Measurements from ENCODE around the gene NRDC. TPM values are rescaled to one million over a fixed set of nuclear protein-coding genes. Genes with fewer than 3 reads are reported as not detected.

NRDC gene
- total and polyA plus RNA-seq, 2 of the 8 experiments (the other 6 are each of a cell fraction or from before 2014, with no cell fraction given): 70.2 to 182 TPM

GRCh38 chr1:51878308-51878615 lies 265 bp downstream of the NRDC start:
- Histone ChIP-seq H3K27me3 (replicated peaks in 1 of 4; ENCODE audit: control insufficient read depth in 3 of 4, extremely low read depth in 1 of 4, insufficient read depth in 3 of 4, low read length in 3 of 4) (no peaks in the 10 kb centered on the region; a peak in 1 of 7 replicates), H3K79me2 (ENCODE audit: control insufficient read depth in 1 of 2, insufficient read depth in 2 of 2, low read length in 2 of 2) (peaks cover 14 to 49% of the 10 kb centered on the region in 2 experiments), H2BK120ac (replicated peaks; ENCODE audit: low read depth, low read length) (no peak overlapping the region), H3K36me3 (ENCODE audit: control insufficient read depth in 2 of 4, insufficient read depth in 4 of 4, low read length in 3 of 4) (no peaks in the 10 kb centered on the region; a peak in 1 of 8 replicates), H3K56ac (replicated peaks; ENCODE audit: insufficient read length, low read depth, low read length) (peak overlapping the region; percentile 84), H3K4me2 (ENCODE audit: insufficient read depth in 1 of 2, low read depth in 2 of 2, low read length in 2 of 2) (peak overlapping the region; percentile 75 to 92), H2AFZ (ENCODE audit: low read length) (no peak overlapping the region; the same call in 1 of the 2 replicates), H2BK20ac (ENCODE audit: low read length) (no peak overlapping the region), H4K91ac (replicated peaks; ENCODE audit: insufficient read length, low read length) (peak overlapping the region; percentile 56), H3K27ac (ENCODE audit: low read depth, low read length) (peak overlapping the region; percentile 95), H3K14ac (ENCODE audit: insufficient read length) (peak overlapping the region; percentile 67), H4K8ac (ENCODE audit: extremely low read depth, insufficient read depth, low read length) (peak overlapping the region; percentile 93; the same call in 1 of the 2 replicates), H3K4ac (replicated peaks; ENCODE audit: insufficient read length, low read depth, low read length) (no peak overlapping the region), H3K9me3 (ENCODE audit: insufficient read depth in 2 of 2, low read depth in 1 of 2, low read length in 1 of 2) (no peaks in the 10 kb centered on the region), H3K79me1 (ENCODE audit: low read depth, low read length) (no peaks in the 10 kb centered on the region), H2BK12ac (ENCODE audit: low read depth, low read length) (peak overlapping the region; percentile 84; the same call in 1 of the 2 replicates), H4K5ac (ENCODE audit: insufficient read length, low read depth, low read length) (peak overlapping the region; percentile 93), H3K23ac (ENCODE audit: insufficient read length) (no peak overlapping the region), H2BK5ac (ENCODE audit: low read depth, low read length) (peak overlapping the region; percentile 97), H3K4me3 (ENCODE audit: extremely low read depth in 1 of 4, insufficient read depth in 2 of 4, low read depth in 3 of 4, low read length in 4 of 4) (peak overlapping the region; percentile 83 to 96 (median 93)), H3K4me1 (replicated peaks in 1 of 4; ENCODE audit: control insufficient read depth in 3 of 4, insufficient read depth in 4 of 4, low read length in 3 of 4) (peaks cover 2 to 7% (median 3%) of the 10 kb centered on the region in 4 experiments; a peak in 4 of 7 replicates), H2AK5ac (ENCODE audit: low read depth, low read length) (no peak overlapping the region), H3K23me2 (ENCODE audit: low read depth, low read length) (peaks cover 5% of the 10 kb centered on the region; the same call in 1 of the 2 replicates), H4K20me1 (replicated peaks in 1 of 2; ENCODE audit: control insufficient read depth in 1 of 2, insufficient read depth in 2 of 2, low read length in 2 of 2) (peaks cover 0 to 2% of the 10 kb centered on the region in 2 experiments), H3K9ac (replicated peaks in 1 of 4; ENCODE audit: extremely low read depth in 1 of 4, low read depth in 3 of 4, low read length in 3 of 4) (peak overlapping the region; percentile 88 to 96 (median 92)), H2BK15ac (ENCODE audit: low read length) (peak overlapping the region; percentile 84; the same call in 1 of the 2 replicates), H3K18ac (ENCODE audit: extremely low read depth, low read length) (peak overlapping the region; percentile 99)
- no peak for TF ChIP-seq SP2 (IDR thresholded peaks at IDR 0.05; ENCODE audit: low read length)
- peak; percentile 95 for TF ChIP-seq PHF8 (conservative IDR thresholded peaks at IDR 0.05; ENCODE audit: low read depth, low read length)
- peak; percentile 94 for TF ChIP-seq ASH2L (IDR thresholded peaks at IDR 0.05; ENCODE audit: low read length)
- TF ChIP-seq HDAC2 (IDR thresholded peaks at IDR 0.05; ENCODE audit: borderline replicate concordance in 1 of 2, low read depth in 2 of 2, low read length in 2 of 2): peak in 1 of 2 experiments; percentile 55; a peak in 1 of 4 replicates
- no peak for TF ChIP-seq JUND (IDR thresholded peaks at IDR 0.05; ENCODE audit: low read length)
- peak; percentile 64 for TF ChIP-seq SAP30 (IDR thresholded peaks at IDR 0.05; ENCODE audit: insufficient read depth, insufficient replicate concordance, low read length)
- WGBS, 2 experiments (ENCODE audit: extremely low coverage in 1 of 2, insufficient coverage in 1 of 2, insufficient read length in 1 of 2, insufficient replicate concordance in 2 of 2, low coverage in 1 of 2, low lambda C conversion rate in 2 of 2, missing lambda C conversion rate in 1 of 2): 1% methylated on average over 17 of the region's 17 CpGs; no CpG with 5 or more reads in 1 of the 2 experiments
- ChIA-PET POLR2A (ENCODE audit: partially characterized antibody) (interaction anchor here (0.8 to 2.8 kb wide), 13 partner anchors 9 to 177 kb away, joined by 3 to 17 read pairs (median 4); partner anchors contain the start of gene TXNDC12), CTCF (ENCODE audit: partially characterized antibody) (interaction anchor here (0.9 to 1.6 kb wide), 3 partner anchors 9 to 47 kb away, joined by 3 to 4 read pairs (median 3); no protein-coding TSS in a partner anchor)
- FAIRE-seq: no peak
- peak in 1 of 2 experiments; percentile 3 for DNase-seq (ENCODE audit: low read depth in 1 of 2, low spot score in 2 of 2)

Measured in H1 (cell line).